H9 (cell line): ENCODE data around the gene C7orf25. TPM values are rescaled to one million over a fixed set of nuclear protein-coding genes. Genes with fewer than 3 reads are reported as not detected.

Experiments
- DNase-seq: peaks from one replicate; pipeline ENCODE4 v3.0.0-alpha.2; 2017
- H2AFZ ChIP-seq: one replicate; pipeline ENCODE4 v1.6.1; 2013; ENCODE audit warnings: mild to moderate bottlenecking, low read length, control low read depth, moderate library complexity
- H2AK5ac ChIP-seq: 2 replicates; pipeline ENCODE4 v1.6.1; 2013; ENCODE audit warnings: low read length, control low read depth, mixed read lengths; ENCODE audit not compliant: insufficient read length
- H2BK120ac ChIP-seq: one replicate; pipeline ENCODE4 v1.6.1; 2013; ENCODE audit warnings: low read depth, mild to moderate bottlenecking, low read length, control low read depth, inconsistent platforms; ENCODE audit not compliant: poor library complexity, severe bottlenecking
- H2BK12ac ChIP-seq: 2 replicates; pipeline ENCODE4 v1.6.1; 2013; ENCODE audit warnings: low read length, control low read depth, mixed read lengths, low read depth; ENCODE audit not compliant: insufficient read length
- H2BK15ac ChIP-seq: 2 replicates; pipeline ENCODE4 v1.6.1; 2013; ENCODE audit warnings: low read depth, low read length, control low read depth
- H2BK20ac ChIP-seq: one replicate; pipeline ENCODE4 v1.6.1; 2013; ENCODE audit warnings: low read depth, mild to moderate bottlenecking, low read length, control low read depth, inconsistent platforms; ENCODE audit not compliant: poor library complexity, severe bottlenecking
- H2BK5ac ChIP-seq: 2 replicates; pipeline ENCODE4 v1.6.1; 2013; ENCODE audit warnings: low read length, control low read depth, mixed read lengths; ENCODE audit not compliant: insufficient read length
- H3K14ac ChIP-seq: 2 replicates; pipeline ENCODE4 v1.6.1; 2013; ENCODE audit warnings: low read length, control low read depth; ENCODE audit not compliant: insufficient read depth
- H3K18ac ChIP-seq: 2 replicates; pipeline ENCODE4 v1.6.1; 2013; ENCODE audit warnings: low read depth, mild to moderate bottlenecking, mixed read lengths, low read length, control low read depth; ENCODE audit not compliant: insufficient read length
- H3K23ac ChIP-seq: 2 replicates; pipeline ENCODE4 v1.6.1; 2013; ENCODE audit warnings: low read length, control low read depth, mixed read lengths, low read depth; ENCODE audit not compliant: insufficient read length
- H3K23me2 ChIP-seq: 2 replicates; pipeline ENCODE4 v1.6.1; 2013; ENCODE audit warnings: low read depth, mild to moderate bottlenecking, mixed read lengths, low read length, control low read depth; ENCODE audit not compliant: insufficient read length, poor library complexity, severe bottlenecking
- H3K27ac ChIP-seq: 2 replicates; pipeline ENCODE4 v1.5.1; 2013; ENCODE audit warnings: low read length, control low read depth, mixed read lengths, low read depth; ENCODE audit not compliant: insufficient read length
- H3K27me3 ChIP-seq: 2 replicates; pipeline ENCODE4 v1.6.1; 2013; ENCODE audit warnings: low read length, control low read depth, inconsistent platforms; ENCODE audit not compliant: insufficient read depth
- H3K4ac ChIP-seq: 2 replicates; pipeline ENCODE4 v1.6.1; 2013; ENCODE audit warnings: low read depth, mild to moderate bottlenecking, control low read depth, inconsistent platforms, low read length, moderate library complexity
- H3K4me1 ChIP-seq: 2 replicates; pipeline ENCODE4 v1.6.1; 2013; ENCODE audit warnings: low read length, control low read depth, inconsistent platforms; ENCODE audit not compliant: insufficient read depth
- H3K4me2 ChIP-seq: 2 replicates; pipeline ENCODE4 v1.6.1; 2013; ENCODE audit warnings: low read length, control low read depth, mixed read lengths; ENCODE audit not compliant: insufficient read length, insufficient read depth
- H3K56ac ChIP-seq: 2 replicates; pipeline ENCODE4 v1.6.1; 2013; ENCODE audit warnings: low read depth, mild to moderate bottlenecking, mixed read lengths, low read length, control low read depth; ENCODE audit not compliant: insufficient read length
- H3K79me1 ChIP-seq: 2 replicates; pipeline ENCODE4 v1.6.1; 2013; ENCODE audit warnings: low read depth, mild to moderate bottlenecking, moderate library complexity, low read length, control low read depth, inconsistent platforms; ENCODE audit not compliant: insufficient read depth, poor library complexity, severe bottlenecking
- H3K79me2 ChIP-seq: 2 replicates; pipeline ENCODE4 v1.6.1; 2013; ENCODE audit warnings: low read length, control low read depth, inconsistent platforms; ENCODE audit not compliant: insufficient read depth
- H3K9ac ChIP-seq: 2 replicates; pipeline ENCODE4 v1.6.1; 2013; ENCODE audit warnings: low read length, control low read depth, mixed read lengths; ENCODE audit not compliant: insufficient read length; ENCODE audit errors: extremely low read depth
- H3K9me3 ChIP-seq: one replicate; pipeline ENCODE4 v1.6.1; 2013; ENCODE audit warnings: low read depth, low read length, inconsistent platforms; ENCODE audit not compliant: control insufficient read depth
- H3T11ph ChIP-seq: one replicate; pipeline ENCODE4 v1.6.1; 2013; ENCODE audit warnings: mild to moderate bottlenecking, low read length, control low read depth, inconsistent platforms
- H4K20me1 ChIP-seq: one replicate; pipeline ENCODE4 v1.6.1; 2013; ENCODE audit not compliant: control insufficient read depth, insufficient read length, insufficient read depth
- H4K5ac ChIP-seq: 2 replicates; pipeline ENCODE4 v1.6.1; 2013; ENCODE audit warnings: low read depth, mild to moderate bottlenecking, mixed read lengths, low read length, control low read depth; ENCODE audit not compliant: insufficient read length
- H4K8ac ChIP-seq: replicated peaks from 2 replicates; pipeline ENCODE4 v1.6.1; 2013; ENCODE audit warnings: low read length, control low read depth, mixed read lengths, low read depth; ENCODE audit not compliant: insufficient read length
- H4K91ac ChIP-seq: 2 replicates; pipeline ENCODE4 v1.6.1; 2013; ENCODE audit warnings: low read depth, mild to moderate bottlenecking, moderate library complexity, mixed read lengths, low read length, control low read depth; ENCODE audit not compliant: insufficient read length
- H3K27ac Mint-ChIP-seq, 3 experiments: 2 replicates in 2 of 3; 3 replicates in 1 of 3; pipeline ENCODE4 v1.8.0; 2020 to 2021; ENCODE audit warnings: mixed read lengths in 3 of 3, mild to moderate bottlenecking in 1 of 3, moderate library complexity in 1 of 3
- H3K27me3 Mint-ChIP-seq: 2 replicates; pipeline ENCODE4 v1.8.0; 2021; ENCODE audit warnings: low read depth, mild to moderate bottlenecking, moderate library complexity, mixed read lengths
- H3K36me3 Mint-ChIP-seq, 3 experiments: 2 replicates in 2 of 3; 3 replicates in 1 of 3; pipeline ENCODE4 v1.8.0; 2020 to 2021; ENCODE audit warnings: low read depth in 3 of 3, mixed read lengths in 3 of 3; ENCODE audit not compliant: insufficient read depth in 1 of 3
- H3K4me1 Mint-ChIP-seq, 2 experiments: 2 replicates each; pipeline ENCODE4 v1.8.0; 2020; ENCODE audit warnings: mixed read lengths in 2 of 2
- H3K4me3 Mint-ChIP-seq, 2 experiments: 2 replicates in 1 of 2; 3 replicates in 1 of 2; pipeline ENCODE4 v1.8.0; 2020 to 2021; ENCODE audit warnings: mild to moderate bottlenecking in 2 of 2, mixed read lengths in 2 of 2, moderate library complexity in 1 of 2
- H3K9me3 Mint-ChIP-seq, 2 experiments: 2 replicates in 1 of 2; 3 replicates in 1 of 2; pipeline ENCODE4 v1.8.0; 2020; ENCODE audit warnings: mild to moderate bottlenecking in 2 of 2, mixed read lengths in 2 of 2, moderate library complexity in 1 of 2
- total RNA-seq: library from RNA; stranded (reverse); gene quantifications from 2 replicates; pipeline ENCODE4 v1.2.1, GENCODE V29; 2021
- TF ChIP-seq, protein P1 (sequence below): fragments of 200-600 bp; sonication (generic); conservative IDR thresholded peaks from 3 replicates; pipeline ENCODE4 v1.8.0; 2021; ENCODE audit warnings: antibody characterized with exemption, mild to moderate bottlenecking

Gene C7orf25
- total RNA-seq, 1 experiment from 2014 or later = 3.8 TPM

DNA sequence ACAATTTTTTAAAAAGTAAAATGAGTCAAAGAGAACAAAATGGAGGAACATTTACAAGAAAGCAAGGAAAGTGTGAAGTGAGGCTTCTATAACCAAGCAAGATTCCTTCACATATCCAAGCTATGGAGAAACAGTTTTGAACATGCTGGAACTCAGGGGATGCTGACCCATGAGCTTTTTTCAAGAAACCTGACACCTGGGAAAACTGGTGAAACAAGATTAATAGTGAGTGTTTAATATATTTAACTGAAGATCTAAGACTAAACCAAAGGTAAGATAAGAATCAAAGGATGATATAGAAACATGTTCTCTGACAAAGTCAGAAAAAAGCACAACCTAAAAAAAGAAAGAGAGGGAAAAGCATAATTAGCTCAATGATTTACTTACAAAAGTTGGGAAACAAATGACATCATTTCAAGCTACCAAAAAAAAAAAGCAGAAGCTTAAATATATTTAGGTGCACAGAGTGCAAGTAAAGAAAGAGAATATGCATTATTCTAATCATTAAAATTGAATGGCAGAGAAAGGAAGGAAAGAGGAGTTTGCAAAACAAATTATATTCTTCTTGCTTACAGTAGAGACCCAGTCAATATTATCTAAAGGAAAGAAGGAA, 24.9 kb downstream of the C7orf25 start:
- H3K4me2 ChIP-seq = no peak overlapping the region
- Mint-ChIP-seq H3K9me3 (peaks cover 0 to 8% of the 10 kb centered on the region in 2 experiments; a peak in 4 of 5 replicates), H3K4me3 (peak overlapping the region; percentile 81 to 91), H3K36me3 (peaks cover 2 to 5% (median 3%) of the 10 kb centered on the region in 3 experiments; a peak in 5 of 7 replicates), H3K27ac (no peak overlapping the region), H3K4me1 (peaks cover 26 to 27% of the 10 kb centered on the region in 2 experiments), H3K27me3 (no peaks in the 10 kb centered on the region)
- H3K23me2 ChIP-seq = peaks cover 12% of the 10 kb centered on the region
- H3K9ac ChIP-seq = no peak overlapping the region
- no peaks in the 10 kb centered on the region for H3K27me3 ChIP-seq
- no peak overlapping the region for H3K23ac ChIP-seq
- H4K91ac ChIP-seq = no peak overlapping the region
- H3K18ac ChIP-seq = no peak overlapping the region
- no peak overlapping the region for H3K56ac ChIP-seq
- no peak overlapping the region for H3K27ac ChIP-seq
- no peak overlapping the region for H3K14ac ChIP-seq
- H2BK15ac ChIP-seq = no peak overlapping the region
- no peaks in the 10 kb centered on the region for H3K4me1 ChIP-seq
- no peak overlapping the region for H4K8ac ChIP-seq
- no peaks in the 10 kb centered on the region for H4K20me1 ChIP-seq
- no peak overlapping the region for H2AK5ac ChIP-seq
- no peak overlapping the region for H2BK120ac ChIP-seq
- no peaks in the 10 kb centered on the region for H3K79me2 ChIP-seq
- H2BK20ac ChIP-seq = no peak overlapping the region
- TF ChIP-seq, protein P1, sequence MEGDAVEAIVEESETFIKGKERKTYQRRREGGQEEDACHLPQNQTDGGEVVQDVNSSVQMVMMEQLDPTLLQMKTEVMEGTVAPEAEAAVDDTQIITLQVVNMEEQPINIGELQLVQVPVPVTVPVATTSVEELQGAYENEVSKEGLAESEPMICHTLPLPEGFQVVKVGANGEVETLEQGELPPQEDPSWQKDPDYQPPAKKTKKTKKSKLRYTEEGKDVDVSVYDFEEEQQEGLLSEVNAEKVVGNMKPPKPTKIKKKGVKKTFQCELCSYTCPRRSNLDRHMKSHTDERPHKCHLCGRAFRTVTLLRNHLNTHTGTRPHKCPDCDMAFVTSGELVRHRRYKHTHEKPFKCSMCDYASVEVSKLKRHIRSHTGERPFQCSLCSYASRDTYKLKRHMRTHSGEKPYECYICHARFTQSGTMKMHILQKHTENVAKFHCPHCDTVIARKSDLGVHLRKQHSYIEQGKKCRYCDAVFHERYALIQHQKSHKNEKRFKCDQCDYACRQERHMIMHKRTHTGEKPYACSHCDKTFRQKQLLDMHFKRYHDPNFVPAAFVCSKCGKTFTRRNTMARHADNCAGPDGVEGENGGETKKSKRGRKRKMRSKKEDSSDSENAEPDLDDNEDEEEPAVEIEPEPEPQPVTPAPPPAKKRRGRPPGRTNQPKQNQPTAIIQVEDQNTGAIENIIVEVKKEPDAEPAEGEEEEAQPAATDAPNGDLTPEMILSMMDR = no peak
- no peaks in the 10 kb centered on the region for H3K9me3 ChIP-seq
- H2AFZ ChIP-seq = no peak overlapping the region
- no peak for DNase-seq
- H3T11ph ChIP-seq = no peak overlapping the region
- no peak overlapping the region for H2BK5ac ChIP-seq
- no peaks in the 10 kb centered on the region for H3K79me1 ChIP-seq
- no peak overlapping the region for H4K5ac ChIP-seq
- no peak overlapping the region for H3K4ac ChIP-seq
- H2BK12ac ChIP-seq = no peak overlapping the region
